ENCODE data around the gene LMTK3. TPM values are rescaled to one million over a fixed set of nuclear protein-coding genes. Genes with fewer than 3 reads are reported as not detected.
A peak's percentile ranks its signal among the peaks of the same experiment; 100 is the strongest.

LMTK3 gene
- total and polyA plus RNA-seq, 2 of the 13 experiments (the other 11 are each of a cell fraction or from before 2014, with no cell fraction given), result 0.18 to 0.29 TPM

DNA sequence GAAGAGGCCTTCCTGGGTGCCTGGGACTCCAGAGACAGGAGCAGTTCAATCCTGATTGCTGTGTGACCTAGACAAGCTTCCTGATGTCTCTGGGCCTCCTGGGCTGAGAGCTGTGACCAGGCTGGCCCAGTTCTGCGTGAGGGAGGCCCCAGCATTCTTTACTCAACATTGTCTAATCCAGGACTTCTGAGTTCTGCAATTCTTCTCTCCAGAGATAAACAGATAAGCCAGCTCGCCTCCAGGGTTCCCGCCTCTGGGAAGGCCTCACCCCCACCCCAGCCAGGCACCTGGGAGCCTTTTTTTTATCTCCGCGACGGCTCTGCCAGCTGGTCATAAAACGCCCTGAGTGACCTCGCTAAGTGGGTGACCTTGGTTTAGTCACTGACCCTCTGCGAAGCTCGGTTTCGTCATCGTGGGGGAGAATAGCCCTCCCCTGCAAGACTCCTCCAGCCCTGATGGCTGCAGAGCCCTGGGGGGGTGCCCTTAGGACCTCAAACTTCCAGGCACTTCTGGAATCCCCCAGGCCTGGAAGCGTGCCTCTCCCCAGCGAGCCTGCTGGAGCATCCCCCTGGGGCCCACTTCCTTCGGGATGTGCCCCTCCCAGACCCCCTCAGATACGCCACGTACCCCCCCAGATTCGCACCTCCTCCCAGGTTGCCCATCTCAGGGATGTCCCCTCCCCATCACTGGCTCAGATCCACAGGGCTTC lies 42.2 kb upstream of the LMTK3 start (continued):
- TF ChIP-seq, protein P1, sequence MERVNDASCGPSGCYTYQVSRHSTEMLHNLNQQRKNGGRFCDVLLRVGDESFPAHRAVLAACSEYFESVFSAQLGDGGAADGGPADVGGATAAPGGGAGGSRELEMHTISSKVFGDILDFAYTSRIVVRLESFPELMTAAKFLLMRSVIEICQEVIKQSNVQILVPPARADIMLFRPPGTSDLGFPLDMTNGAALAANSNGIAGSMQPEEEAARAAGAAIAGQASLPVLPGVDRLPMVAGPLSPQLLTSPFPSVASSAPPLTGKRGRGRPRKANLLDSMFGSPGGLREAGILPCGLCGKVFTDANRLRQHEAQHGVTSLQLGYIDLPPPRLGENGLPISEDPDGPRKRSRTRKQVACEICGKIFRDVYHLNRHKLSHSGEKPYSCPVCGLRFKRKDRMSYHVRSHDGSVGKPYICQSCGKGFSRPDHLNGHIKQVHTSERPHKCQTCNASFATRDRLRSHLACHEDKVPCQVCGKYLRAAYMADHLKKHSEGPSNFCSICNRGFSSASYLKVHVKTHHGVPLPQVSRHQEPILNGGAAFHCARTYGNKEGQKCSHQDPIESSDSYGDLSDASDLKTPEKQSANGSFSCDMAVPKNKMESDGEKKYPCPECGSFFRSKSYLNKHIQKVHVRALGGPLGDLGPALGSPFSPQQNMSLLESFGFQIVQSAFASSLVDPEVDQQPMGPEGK (CRISPR knock-in tag; IDR thresholded peaks at IDR 0.05), result peak; percentile 99
- TF ChIP-seq ZNF547 (CRISPR knock-in tag; IDR thresholded peaks at IDR 0.05), result no peak
- peak; percentile 65 for TF ChIP-seq RARA (CRISPR knock-in tag; IDR thresholded peaks at IDR 0.05)
- TF ChIP-seq, protein P2, sequence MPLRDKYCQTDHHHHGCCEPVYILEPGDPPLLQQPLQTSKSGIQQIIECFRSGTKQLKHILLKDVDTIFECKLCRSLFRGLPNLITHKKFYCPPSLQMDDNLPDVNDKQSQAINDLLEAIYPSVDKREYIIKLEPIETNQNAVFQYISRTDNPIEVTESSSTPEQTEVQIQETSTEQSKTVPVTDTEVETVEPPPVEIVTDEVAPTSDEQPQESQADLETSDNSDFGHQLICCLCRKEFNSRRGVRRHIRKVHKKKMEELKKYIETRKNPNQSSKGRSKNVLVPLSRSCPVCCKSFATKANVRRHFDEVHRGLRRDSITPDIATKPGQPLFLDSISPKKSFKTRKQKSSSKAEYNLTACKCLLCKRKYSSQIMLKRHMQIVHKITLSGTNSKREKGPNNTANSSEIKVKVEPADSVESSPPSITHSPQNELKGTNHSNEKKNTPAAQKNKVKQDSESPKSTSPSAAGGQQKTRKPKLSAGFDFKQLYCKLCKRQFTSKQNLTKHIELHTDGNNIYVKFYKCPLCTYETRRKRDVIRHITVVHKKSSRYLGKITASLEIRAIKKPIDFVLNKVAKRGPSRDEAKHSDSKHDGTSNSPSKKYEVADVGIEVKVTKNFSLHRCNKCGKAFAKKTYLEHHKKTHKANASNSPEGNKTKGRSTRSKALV (CRISPR knock-in tag; IDR thresholded peaks at IDR 0.05), result no peak
- no peak for TF ChIP-seq ZNF891 (CRISPR knock-in tag; IDR thresholded peaks at IDR 0.05)

DNA sequence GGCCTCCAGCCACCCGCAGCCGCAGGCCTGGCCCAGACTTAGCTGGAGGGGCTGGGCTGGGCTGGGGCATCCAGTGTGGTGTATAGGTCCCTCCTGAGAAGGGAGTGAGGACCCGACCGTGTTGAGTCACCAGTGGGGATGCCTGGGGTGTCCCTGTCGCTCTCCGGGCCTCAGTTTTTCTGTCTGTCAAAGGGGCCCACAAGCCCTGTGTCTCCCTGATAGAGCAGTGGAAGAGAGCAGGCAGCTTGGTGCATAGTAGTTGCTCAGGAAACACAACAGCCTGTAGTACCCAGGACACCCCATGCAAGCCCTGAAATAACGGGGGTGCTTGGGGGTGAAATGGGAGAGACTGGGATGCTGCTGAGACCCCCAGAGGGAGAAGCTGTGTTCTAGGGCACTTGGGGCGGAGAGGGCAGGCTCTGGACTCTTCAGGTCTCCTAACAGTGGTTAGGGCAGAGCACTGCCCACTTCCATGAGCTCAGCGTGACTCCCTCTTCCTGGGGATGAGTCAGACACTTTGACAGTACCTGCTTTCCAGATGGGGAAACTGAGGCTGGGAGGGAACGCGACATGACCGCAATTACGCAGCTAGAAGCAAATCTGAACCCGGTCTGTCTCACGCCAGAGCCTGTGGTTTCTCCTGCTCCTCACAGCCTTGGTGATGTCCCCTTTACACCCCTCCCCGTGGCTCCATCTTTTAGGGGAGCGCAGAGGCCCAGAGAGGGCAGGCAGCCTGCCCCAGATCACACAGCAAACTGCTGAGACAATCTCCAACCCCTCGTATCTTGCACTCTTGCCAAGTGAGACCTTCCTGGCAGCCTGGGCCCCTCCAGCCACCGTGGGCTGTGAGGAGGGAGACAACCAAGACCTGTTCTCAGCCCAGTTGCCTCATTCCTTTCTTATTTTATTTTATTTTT lies 41.0 kb upstream of the LMTK3 start:
- Histone ChIP-seq H3K79me2 (ENCODE audit: insufficient read depth, low read length) (no peaks in the 10 kb centered on the region), H3K27ac (ENCODE audit: extremely low read length, insufficient read depth, low read length) (no peak overlapping the region), H3K9ac (ENCODE audit: insufficient read depth, low read depth, low read length) (no peak overlapping the region), H3K9me3 (ENCODE audit: low read length) (no peaks in the 10 kb centered on the region), H3K4me1 (ENCODE audit: insufficient read depth, low read length) (peaks cover 82% of the 10 kb centered on the region), H3K27me3 (ENCODE audit: control insufficient read depth in 1 of 2, insufficient read depth in 2 of 2, low read length in 2 of 2) (peaks cover 0 to 15% of the 10 kb centered on the region in 2 experiments; a peak in 3 of 5 replicates), H3K36me3 (replicated peaks in 1 of 2; ENCODE audit: control insufficient read depth in 1 of 2, insufficient read depth in 2 of 2, low read length in 2 of 2) (no peaks in the 10 kb centered on the region), H4K20me1 (ENCODE audit: insufficient read depth, low read length) (no peaks in the 10 kb centered on the region), H2AFZ (ENCODE audit: low read length) (no peak overlapping the region), H3K4me2 (ENCODE audit: low read depth, low read length) (peak overlapping the region; percentile 43; the same call in 1 of the 2 replicates), H3K4me3 (replicated peaks in 1 of 3; ENCODE audit: insufficient read depth in 1 of 3, low read depth in 2 of 3, low read length in 3 of 3) (no peak overlapping the region)
- TF ChIP-seq ZNF205 (CRISPR knock-in tag; IDR thresholded peaks at IDR 0.05) (0 out of 2 replicates have a peak, but pooled peaks have one; percentile 19), ZNF282 (IDR thresholded peaks at IDR 0.05; ENCODE audit: partially characterized antibody) (no peak), ZNF768 (CRISPR knock-in tag; IDR thresholded peaks at IDR 0.05) (peak; percentile 98), ZNF629 (CRISPR knock-in tag; conservative IDR thresholded peaks at IDR 0.05) (peak; percentile 92), ZMYM3 (CRISPR knock-in tag; IDR thresholded peaks at IDR 0.05) (peak; percentile 47; the same call in 1 of the 2 replicates)
- TF ChIP-seq, protein P3, sequence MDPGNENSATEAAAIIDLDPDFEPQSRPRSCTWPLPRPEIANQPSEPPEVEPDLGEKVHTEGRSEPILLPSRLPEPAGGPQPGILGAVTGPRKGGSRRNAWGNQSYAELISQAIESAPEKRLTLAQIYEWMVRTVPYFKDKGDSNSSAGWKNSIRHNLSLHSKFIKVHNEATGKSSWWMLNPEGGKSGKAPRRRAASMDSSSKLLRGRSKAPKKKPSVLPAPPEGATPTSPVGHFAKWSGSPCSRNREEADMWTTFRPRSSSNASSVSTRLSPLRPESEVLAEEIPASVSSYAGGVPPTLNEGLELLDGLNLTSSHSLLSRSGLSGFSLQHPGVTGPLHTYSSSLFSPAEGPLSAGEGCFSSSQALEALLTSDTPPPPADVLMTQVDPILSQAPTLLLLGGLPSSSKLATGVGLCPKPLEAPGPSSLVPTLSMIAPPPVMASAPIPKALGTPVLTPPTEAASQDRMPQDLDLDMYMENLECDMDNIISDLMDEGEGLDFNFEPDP (CRISPR knock-in tag; conservative IDR thresholded peaks at IDR 0.05), result 0 out of 2 replicates have a peak, but pooled peaks have one; percentile 49
- ChIA-PET CTCF (ENCODE audit: low intra/inter-chr PET ratio, low total read pairs) (interaction anchor here (0.6 kb wide), 1 partner anchor 632 kb away, joined by 3 read pairs; no protein-coding TSS in a partner anchor), POLR2A (interaction anchor here (2.4 kb wide), 1 partner anchor 65 kb away, joined by 9 read pairs; no protein-coding TSS in a partner anchor)
- intact Hi-C loops (cut with micrococcal nuclease; ENCODE audit: unreplicated experiment) (loop anchor here (5.0 kb wide), 1 partner anchor 35 kb away; no protein-coding TSS in a partner anchor), in situ Hi-C loops (cut with HindIII; ENCODE audit: extremely low pct_ligation_motif_present, low pct_unique_long_range_greater_than_20kb) (no loop called here)
- FAIRE-seq, result no peak
- no TSS peak for BruUV-seq (replicated peaks)
- 52% methylated on average over 11 of the region's 19 CpGs for WGBS (ENCODE audit: low lambda C conversion rate)
- peak; percentile 14 for ATAC-seq
- DNase-seq (ENCODE audit: low spot score), result no peak

Measured in HepG2 (cell line).